GM12865 (cell line): ENCODE measurements around the gene ANKRD44.
A peak's percentile ranks its signal among the peaks of the same experiment; 100 is the strongest.
"Not testable (repeated sequence)": the region's sequence is repeated elsewhere in the genome, so short reads cannot be mapped to it uniquely, and the experiment has no call there.

Source experiments
- DNase-seq: peaks from one replicate; pipeline ENCODE4 v3.0.0; 2010; ENCODE audit warnings: low read depth
- H3K4me3 ChIP-seq: 2 replicates; pipeline ENCODE4 v1.5.1; 2011; ENCODE audit warnings: mild to moderate bottlenecking, low read depth, low read length, control low read depth
- TF ChIP-seq, protein P1 (sequence below): IDR thresholded peaks from 2 replicates; pipeline ENCODE4 v1.5.1; 2011; ENCODE audit warnings: low read length, control low read depth, low read depth, inconsistent platforms; ENCODE audit not compliant: insufficient read depth; ENCODE audit errors: missing control alignments

Gene ANKRD44

GRCh38 chr2:197296835-197297234 lies 13.7 kb downstream of the ANKRD44 start:
- H3K4me3 ChIP-seq: peak overlapping the region; percentile 31; the same call in 1 of the 2 replicates
- TF ChIP-seq, protein P1, sequence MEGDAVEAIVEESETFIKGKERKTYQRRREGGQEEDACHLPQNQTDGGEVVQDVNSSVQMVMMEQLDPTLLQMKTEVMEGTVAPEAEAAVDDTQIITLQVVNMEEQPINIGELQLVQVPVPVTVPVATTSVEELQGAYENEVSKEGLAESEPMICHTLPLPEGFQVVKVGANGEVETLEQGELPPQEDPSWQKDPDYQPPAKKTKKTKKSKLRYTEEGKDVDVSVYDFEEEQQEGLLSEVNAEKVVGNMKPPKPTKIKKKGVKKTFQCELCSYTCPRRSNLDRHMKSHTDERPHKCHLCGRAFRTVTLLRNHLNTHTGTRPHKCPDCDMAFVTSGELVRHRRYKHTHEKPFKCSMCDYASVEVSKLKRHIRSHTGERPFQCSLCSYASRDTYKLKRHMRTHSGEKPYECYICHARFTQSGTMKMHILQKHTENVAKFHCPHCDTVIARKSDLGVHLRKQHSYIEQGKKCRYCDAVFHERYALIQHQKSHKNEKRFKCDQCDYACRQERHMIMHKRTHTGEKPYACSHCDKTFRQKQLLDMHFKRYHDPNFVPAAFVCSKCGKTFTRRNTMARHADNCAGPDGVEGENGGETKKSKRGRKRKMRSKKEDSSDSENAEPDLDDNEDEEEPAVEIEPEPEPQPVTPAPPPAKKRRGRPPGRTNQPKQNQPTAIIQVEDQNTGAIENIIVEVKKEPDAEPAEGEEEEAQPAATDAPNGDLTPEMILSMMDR: no peak
- DNase-seq: no peak

DNA sequence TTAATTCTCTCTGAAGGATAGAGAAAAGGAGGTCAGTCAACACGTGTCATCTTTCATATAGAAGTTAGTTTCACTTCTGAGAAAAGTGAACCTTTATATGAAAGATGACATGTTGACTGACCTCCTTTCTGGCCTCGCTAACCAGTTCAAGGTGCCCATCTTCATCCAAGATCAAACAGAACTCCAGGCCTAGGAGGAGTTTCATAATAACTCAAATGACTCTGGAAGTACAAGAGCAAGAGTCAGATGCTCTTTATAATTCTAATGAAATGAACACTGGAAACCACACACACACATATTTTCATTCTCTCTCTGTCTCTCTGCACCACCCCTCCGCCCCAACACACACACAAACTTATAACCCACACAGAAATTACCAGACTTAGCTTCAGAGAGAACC lies 16.3 kb downstream of the ANKRD44 start:
- DNase-seq: peak; percentile 64
- TF ChIP-seq, protein P1: no peak
- H3K4me3 ChIP-seq: peak overlapping the region; percentile 51

DNA sequence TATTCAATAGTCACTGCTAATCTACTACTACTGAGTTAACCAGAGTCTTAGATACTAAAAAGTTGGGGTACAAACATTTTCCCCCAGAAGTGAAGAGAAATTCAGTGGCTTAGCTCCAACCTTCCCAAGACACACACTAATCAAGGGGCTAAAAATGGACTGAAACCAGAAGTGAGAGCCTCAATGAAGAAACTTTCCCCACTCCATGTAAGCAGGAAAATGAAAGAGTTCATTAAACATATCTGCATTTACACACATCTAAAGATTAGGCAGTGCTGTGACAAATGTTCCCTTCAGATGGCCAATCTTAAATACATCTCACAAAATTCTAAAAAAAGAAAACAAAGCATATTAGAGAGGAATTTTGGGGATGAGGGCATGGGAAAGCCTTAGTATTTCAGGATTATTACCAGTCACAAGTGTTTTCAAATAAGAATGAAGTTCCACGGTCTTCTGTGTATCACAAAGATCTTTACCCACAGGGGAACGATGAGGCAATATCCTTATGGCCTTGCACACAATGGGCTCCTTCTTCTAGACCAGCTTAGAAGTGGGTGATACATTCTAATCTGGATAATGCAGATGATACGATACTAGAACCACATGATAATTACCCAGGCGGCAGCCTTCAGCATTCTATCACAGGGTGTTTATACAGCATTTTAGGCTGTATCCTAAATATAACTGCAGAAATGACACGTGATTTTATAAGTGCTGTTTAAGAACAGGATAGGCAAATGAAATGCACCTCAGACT lies 17.1 kb downstream of the ANKRD44 start:
- TF ChIP-seq, protein P1: no peak
- DNase-seq: peak; percentile 52
- H3K4me3 ChIP-seq: peak overlapping the region; percentile 51

DNA sequence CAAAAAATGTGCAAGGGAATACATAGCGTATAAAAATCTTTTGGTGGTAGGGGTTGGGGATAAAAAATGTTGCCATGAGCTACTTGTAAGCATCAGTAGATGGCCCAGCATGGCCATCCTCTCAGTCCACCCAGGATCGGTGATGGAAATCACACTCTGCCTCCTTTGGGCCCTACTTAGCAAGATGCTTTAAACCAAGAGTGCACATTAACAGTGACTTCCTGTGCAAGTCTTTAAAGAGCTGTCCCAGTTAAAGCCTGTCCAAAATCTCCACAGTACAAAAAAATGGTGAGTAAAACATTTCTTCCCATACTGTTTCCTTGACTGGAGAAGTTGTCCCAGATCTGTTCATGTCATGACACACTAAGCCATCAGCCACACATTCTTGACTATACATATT lies 18.0 kb downstream of the ANKRD44 start:
- peak; percentile 50 for DNase-seq
- TF ChIP-seq, protein P1: no peak
- H3K4me3 ChIP-seq: peak overlapping the region; percentile 51

GRCh38 chr2:197287596-197287932 lies 23.0 kb downstream of the ANKRD44 start:
- DNase-seq: not testable (repeated sequence)
- H3K4me3 ChIP-seq: peak overlapping the region; percentile 30; the same call in 1 of the 2 replicates

- TF ChIP-seq, protein P1: no peak
- DNase-seq: peak; percentile 80
- peak overlapping the region; percentile 30; the same call in 1 of the 2 replicates for H3K4me3 ChIP-seq
Measured at GRCh38 chr2:197286805-197287595, 23.6 kb downstream of the ANKRD44 start.

GRCh38 chr2:197285361-197285760 lies 25.2 kb downstream of the ANKRD44 start:
- H3K4me3 ChIP-seq: no peak overlapping the region
- no peak for DNase-seq
- TF ChIP-seq, protein P1: no peak
